PC-9 (cell line): ENCODE measurements around the gene PGBD5. TPM values are rescaled to one million over a fixed set of nuclear protein-coding genes. Genes with fewer than 3 reads are reported as not detected.

Experiments used
- BruUV-seq: library from RNA; stranded (reverse); fragments of 400-500 nt; replicated peaks from 2 replicates; lab custom pipeline; 2021; lab: Mats Ljungman, UMichigan
- CTCF ChIA-PET: fragments of 300-600 bp; sonication (Branson Sonifier 250); formaldehyde crosslinking; loops from one replicate; lab custom pipeline; 2022; ENCODE audit warnings: antibody characterized with exemption; lab: Charles Lee
- POLR2A ChIA-PET: fragments of 300-600 bp; sonication (Branson Sonifier 250); formaldehyde crosslinking; loops from one replicate; lab custom pipeline; 2022; ENCODE audit warnings: antibody characterized with exemption; ENCODE audit not compliant: unreplicated experiment; lab: Charles Lee
- DNase-seq, 2 experiments: peaks; one replicate each; pipeline versions ENCODE4 v3.0.0 to v3.0.0-alpha.2; 2015 to 2022; ENCODE audit warnings: mixed read lengths in 1 of 2
- H2AFZ ChIP-seq: fragments of 200-600 bp; sonication (generic); 2 replicates; pipeline ENCODE4 v1.8.1; 2017; ENCODE audit warnings: antibody characterized with exemption
- H3F3A ChIP-seq: fragments of 200-600 bp; sonication (generic); 2 replicates; pipeline ENCODE4 v1.8.1; 2017; ENCODE audit warnings: antibody characterized with exemption, mild to moderate bottlenecking, low read depth; ENCODE audit not compliant: insufficient read depth
- H3K27ac ChIP-seq: fragments of 200-600 bp; sonication (generic); 2 replicates; pipeline ENCODE4 v1.6.1; 2016; ENCODE audit warnings: mixed run types
- H3K27me3 ChIP-seq: fragments of 200-600 bp; sonication (generic); 2 replicates; pipeline ENCODE4 v1.6.1; 2016; ENCODE audit warnings: low read depth, mixed run types; ENCODE audit not compliant: insufficient read depth
- H3K36me3 ChIP-seq: fragments of 200-600 bp; sonication (generic); 2 replicates; pipeline ENCODE4 v1.6.1; 2016; ENCODE audit warnings: low read depth, mixed run types
- H3K4me1 ChIP-seq: fragments of 200-600 bp; sonication (generic); replicated peaks from 2 replicates; pipeline ENCODE4 v1.6.1; 2016; ENCODE audit warnings: mixed run types; ENCODE audit not compliant: insufficient read depth
- H3K4me2 ChIP-seq: fragments of 200-600 bp; sonication (generic); 2 replicates; pipeline ENCODE4 v1.6.1; 2017; ENCODE audit warnings: mixed run types
- H3K4me3 ChIP-seq: fragments of 200-600 bp; sonication (generic); 2 replicates; pipeline ENCODE4 v1.6.1; 2016; ENCODE audit warnings: mixed run types
- H3K79me2 ChIP-seq: fragments of 200-600 bp; sonication (generic); 2 replicates; pipeline ENCODE4 v1.6.1; 2017; ENCODE audit warnings: low read depth, mixed run types
- H3K9me2 ChIP-seq: fragments of 200-600 bp; sonication (generic); 2 replicates; pipeline ENCODE4 v1.8.1; 2017; ENCODE audit warnings: mild to moderate bottlenecking; ENCODE audit not compliant: insufficient read depth
- H3K9me3 ChIP-seq: fragments of 200-600 bp; sonication (generic); 2 replicates; pipeline ENCODE4 v1.8.1; 2016; ENCODE audit warnings: low read depth; ENCODE audit not compliant: insufficient read depth
- H4K20me1 ChIP-seq: fragments of 200-600 bp; sonication (generic); 2 replicates; pipeline ENCODE4 v1.8.1; 2017; ENCODE audit not compliant: insufficient read depth
- CTCF ChIP-seq: fragments of 200-600 bp; sonication (generic); conservative IDR thresholded peaks from 2 replicates; pipeline ENCODE4 v1.6.1; 2017; ENCODE audit warnings: mixed run types, antibody characterized with exemption, mild to moderate bottlenecking, moderate library complexity
- EZH2 ChIP-seq: fragments of 200-600 bp; sonication (generic); IDR thresholded peaks from 2 replicates; pipeline ENCODE4 v1.8.0; 2017; ENCODE audit warnings: antibody characterized with exemption, low read depth
- intact Hi-C: fragments of 100-400 bp; cut with micrococcal nuclease; formaldehyde crosslinking; loops from one replicate; pipeline ENCODE4 v1.10.0; 2022; ENCODE audit not compliant: unreplicated experiment
- total RNA-seq: library from RNA; stranded (reverse); gene quantifications from 2 replicates; pipeline ENCODE4 v1.2.3, GENCODE V29; 2021

PGBD5 gene
- total RNA-seq, 1 experiment from 2014 or later: not detected

GRCh38 chr1:230359992-230360668, 66.0 kb downstream of the PGBD5 start:
- Histone ChIP-seq H2AFZ (0 out of 2 replicates have a peak overlapping the region, but pooled peaks have one; percentile 4), H3F3A (peaks cover 9% of the 10 kb centered on the region), H3K4me3 (no peak overlapping the region), H3K79me2 (no peaks in the 10 kb centered on the region), H3K4me1 (peaks cover 18% of the 10 kb centered on the region), H3K36me3 (no peaks in the 10 kb centered on the region), H4K20me1 (no peaks in the 10 kb centered on the region), H3K9me3 (0 out of 2 replicates have a peak, but pooled peaks cover 6% of the 10 kb centered on the region), H3K27me3 (peaks cover 12% of the 10 kb centered on the region), H3K9me2 (no peaks in the 10 kb centered on the region), H3K4me2 (peak overlapping the region; percentile 21; the same call in 1 of the 2 replicates), H3K27ac (peak overlapping the region; percentile 55)
- DNase-seq: peak in 1 of 2 experiments; percentile 77
- ChIA-PET CTCF (interaction anchor here (0.7 kb wide), 1 partner anchor 979 kb away, joined by 5 read pairs; no protein-coding TSS in a partner anchor), POLR2A (no interaction called here)
- no TSS peak for BruUV-seq
- intact Hi-C loops: no loop called here
- TF ChIP-seq EZH2 (no peak), CTCF (no peak)

- Histone ChIP-seq H3K27ac (no peak overlapping the region), H4K20me1 (no peaks in the 10 kb centered on the region), H3F3A (peaks cover 9% of the 10 kb centered on the region), H3K4me3 (no peak overlapping the region), H3K27me3 (no peaks in the 10 kb centered on the region), H3K4me1 (peaks cover 18% of the 10 kb centered on the region), H2AFZ (no peak overlapping the region), H3K79me2 (no peaks in the 10 kb centered on the region), H3K9me3 (0 out of 2 replicates have a peak, but pooled peaks cover 6% of the 10 kb centered on the region), H3K9me2 (no peaks in the 10 kb centered on the region), H3K4me2 (no peak overlapping the region), H3K36me3 (no peaks in the 10 kb centered on the region)
- CTCF ChIA-PET: no interaction called here
- POLR2A ChIA-PET: no interaction called here
- TF ChIP-seq EZH2: no peak
- no peak for TF ChIP-seq CTCF
- BruUV-seq: no TSS peak
- DNase-seq: no peak
- intact Hi-C loops: no loop called here
Measured at GRCh38 chr1:230356869-230357794, 69.0 kb downstream of the PGBD5 start.

- H3K27ac ChIP-seq: no peak overlapping the region
- H3K9me3 ChIP-seq: 0 out of 2 replicates have a peak, but pooled peaks cover 6% of the 10 kb centered on the region
- ChIA-PET CTCF (no interaction called here), POLR2A (no interaction called here)
- H3K27me3 ChIP-seq: no peaks in the 10 kb centered on the region
- no peaks in the 10 kb centered on the region for H3K79me2 ChIP-seq
- DNase-seq: no peak
- BruUV-seq: no TSS peak
- no peaks in the 10 kb centered on the region for H3K9me2 ChIP-seq
- no peaks in the 10 kb centered on the region for H3K36me3 ChIP-seq
- no peaks in the 10 kb centered on the region for H4K20me1 ChIP-seq
- H3K4me2 ChIP-seq: no peak overlapping the region
- peaks cover 9% of the 10 kb centered on the region for H3F3A ChIP-seq
- no peak overlapping the region for H3K4me3 ChIP-seq
- no peak overlapping the region for H2AFZ ChIP-seq
- no peak for TF ChIP-seq EZH2
- no peak for TF ChIP-seq CTCF
- intact Hi-C loops: no loop called here
- H3K4me1 ChIP-seq: peaks cover 18% of the 10 kb centered on the region
Measured at GRCh38 chr1:230356190-230356589, 69.9 kb downstream of the PGBD5 start.
